ENCODE results near the gene PCNT.

PCNT gene

GRCh38 chr21:46404306-46404705 lies 80.3 kb downstream of the PCNT start:
- DNase-seq (ENCODE audit: low read depth in 3 of 3): no peak

- no peak for DNase-seq (ENCODE audit: low read depth in 3 of 3)
Observed at GRCh38 chr21:46406001-46406400, 82.0 kb downstream of the PCNT start.

DNA sequence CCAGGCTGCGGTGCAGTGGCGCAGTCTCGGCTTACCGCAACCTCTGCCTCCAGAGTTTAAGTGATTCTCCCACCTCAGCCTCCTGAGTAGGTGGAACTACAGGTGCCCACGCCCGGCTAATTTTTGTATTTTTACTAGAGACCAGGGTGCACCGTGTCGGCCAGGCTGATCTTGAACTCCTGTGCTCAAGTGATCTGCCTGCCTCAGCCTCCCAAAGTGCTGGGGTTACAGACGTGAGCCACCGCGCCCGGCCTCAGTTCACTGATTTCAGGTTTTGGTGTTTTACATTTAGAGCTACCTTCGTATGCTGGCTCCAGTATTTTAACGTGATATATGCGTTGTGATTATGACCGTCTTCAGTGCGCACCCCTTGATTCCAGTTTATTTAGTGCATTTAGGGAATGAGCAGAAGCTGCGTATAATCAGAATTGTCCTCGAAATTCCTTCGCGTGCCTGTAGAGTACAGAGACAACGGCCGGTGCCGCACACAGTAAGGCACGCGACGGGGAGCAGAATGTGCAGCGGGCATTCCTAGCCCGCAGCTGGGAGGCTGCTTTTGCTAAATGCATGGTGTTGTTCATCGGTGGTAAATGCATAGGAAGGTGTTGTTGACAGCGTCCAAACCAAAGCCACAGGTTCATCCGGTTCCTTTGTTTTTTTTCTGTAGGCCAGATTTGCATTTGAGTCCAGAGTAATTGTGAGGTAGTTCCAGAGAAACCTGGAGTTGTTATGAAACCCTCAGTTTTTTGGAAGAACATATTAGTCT lies 85.9 kb downstream of the PCNT start:
- no peak for DNase-seq (ENCODE audit: low read depth in 3 of 3)

GRCh38 chr21:46410516-46410915 lies 86.6 kb downstream of the PCNT start:
- no peak for DNase-seq (ENCODE audit: low read depth in 3 of 3)

DNA sequence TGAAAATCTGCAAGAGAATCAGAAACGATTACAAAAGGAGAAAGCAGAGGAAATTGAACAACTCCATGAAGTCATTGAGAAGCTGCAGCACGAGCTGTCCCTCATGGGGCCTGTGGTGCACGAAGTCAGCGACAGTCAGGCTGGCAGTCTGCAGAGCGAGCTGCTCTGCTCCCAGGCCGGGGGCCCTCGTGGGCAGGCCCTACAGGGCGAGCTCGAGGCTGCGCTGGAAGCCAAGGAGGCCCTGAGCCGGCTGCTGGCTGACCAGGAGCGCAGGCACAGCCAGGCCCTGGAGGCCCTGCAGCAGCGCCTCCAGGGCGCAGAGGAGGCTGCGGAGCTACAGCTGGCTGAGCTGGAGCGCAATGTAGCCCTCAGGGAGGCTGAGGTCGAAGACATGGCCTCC lies 87.3 kb downstream of the PCNT start:
- DNase-seq (ENCODE audit: low read depth in 3 of 3): no peak

DNA sequence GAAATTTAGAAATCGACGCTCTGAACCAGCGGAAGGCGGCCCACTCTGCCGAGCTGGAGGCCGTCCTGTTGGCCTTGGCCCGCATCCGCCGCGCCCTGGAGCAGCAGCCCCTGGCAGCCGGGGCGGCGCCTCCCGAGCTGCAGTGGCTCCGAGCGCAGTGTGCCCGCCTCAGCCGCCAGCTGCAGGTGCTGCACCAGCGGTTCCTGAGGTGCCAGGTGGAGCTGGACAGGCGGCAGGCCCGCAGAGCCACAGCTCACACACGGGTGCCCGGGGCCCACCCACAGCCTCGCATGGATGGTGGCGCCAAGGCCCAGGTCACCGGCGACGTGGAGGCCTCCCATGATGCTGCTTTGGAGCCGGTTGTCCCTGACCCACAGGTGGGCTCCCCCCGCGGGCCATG lies 87.7 kb downstream of the PCNT start:
- no peak for DNase-seq (ENCODE audit: low read depth in 3 of 3)

- no peak for DNase-seq (ENCODE audit: low read depth in 3 of 3)
Observed at GRCh38 chr21:46412521-46413364, 88.8 kb downstream of the PCNT start.

- DNase-seq (ENCODE audit: low read depth in 3 of 3): no peak
Observed at GRCh38 chr21:46413365-46413696, 89.4 kb downstream of the PCNT start.

DNA sequence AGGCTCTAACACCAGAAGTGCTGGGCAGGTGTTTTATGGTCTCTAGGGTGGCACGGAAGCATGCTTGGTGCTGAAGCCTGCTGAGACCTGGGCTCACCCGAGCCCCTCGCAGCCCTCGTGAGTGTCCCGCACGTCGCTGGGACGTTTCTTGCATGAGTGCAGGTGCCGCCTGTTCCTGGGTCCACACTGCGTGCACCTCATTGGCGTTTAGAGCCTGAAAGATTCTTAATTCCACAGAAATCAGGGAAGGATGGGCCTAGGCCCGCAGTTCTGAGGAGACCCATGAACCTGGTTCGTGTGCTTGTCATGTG lies 91.0 kb downstream of the PCNT start:
- DNase-seq (ENCODE audit: low read depth in 3 of 3): no peak

GRCh38 chr21:46416551-46416950 lies 92.6 kb downstream of the PCNT start:
- DNase-seq (ENCODE audit: low read depth in 3 of 3): no peak

- DNase-seq (ENCODE audit: low read depth in 3 of 3): no peak
Observed at GRCh38 chr21:46418265-46418946, 94.5 kb downstream of the PCNT start.

- no peak for DNase-seq (ENCODE audit: low read depth in 3 of 3)
Observed at GRCh38 chr21:46420241-46421190, 96.6 kb downstream of the PCNT start.

DNA sequence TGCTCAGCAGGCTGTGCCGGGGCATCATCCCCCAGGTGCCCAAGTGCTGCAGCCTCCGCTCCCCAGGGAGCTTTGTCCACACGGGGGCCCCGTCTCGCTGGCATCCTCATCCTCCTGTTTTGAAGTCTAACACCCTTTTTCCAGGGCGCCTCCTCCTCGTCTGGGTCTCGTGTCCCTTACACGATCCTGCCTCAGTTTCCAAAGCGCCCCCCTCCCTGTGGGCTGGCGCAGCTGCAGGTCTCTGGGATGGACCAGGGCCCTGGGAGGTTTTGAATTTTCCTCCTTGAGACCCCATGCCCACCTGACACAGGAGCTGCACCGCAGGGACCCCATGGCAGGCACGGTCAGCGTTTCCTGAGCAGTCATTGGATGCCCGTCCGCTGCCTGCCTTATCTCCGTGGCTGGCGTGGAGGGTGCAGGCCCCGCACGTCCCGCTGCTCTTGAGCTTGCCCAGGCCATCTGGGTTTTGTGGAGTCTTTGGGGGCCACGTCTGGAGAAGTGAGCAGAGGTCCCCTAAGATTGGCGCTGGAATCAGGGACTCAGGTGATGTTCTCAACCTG lies 97.3 kb downstream of the PCNT start:
- DNase-seq (ENCODE audit: low read depth in 3 of 3): no peak

- no peak for DNase-seq (ENCODE audit: low read depth in 3 of 3)
Observed at GRCh38 chr21:46421756-46422555, 98.0 kb downstream of the PCNT start.

DNA sequence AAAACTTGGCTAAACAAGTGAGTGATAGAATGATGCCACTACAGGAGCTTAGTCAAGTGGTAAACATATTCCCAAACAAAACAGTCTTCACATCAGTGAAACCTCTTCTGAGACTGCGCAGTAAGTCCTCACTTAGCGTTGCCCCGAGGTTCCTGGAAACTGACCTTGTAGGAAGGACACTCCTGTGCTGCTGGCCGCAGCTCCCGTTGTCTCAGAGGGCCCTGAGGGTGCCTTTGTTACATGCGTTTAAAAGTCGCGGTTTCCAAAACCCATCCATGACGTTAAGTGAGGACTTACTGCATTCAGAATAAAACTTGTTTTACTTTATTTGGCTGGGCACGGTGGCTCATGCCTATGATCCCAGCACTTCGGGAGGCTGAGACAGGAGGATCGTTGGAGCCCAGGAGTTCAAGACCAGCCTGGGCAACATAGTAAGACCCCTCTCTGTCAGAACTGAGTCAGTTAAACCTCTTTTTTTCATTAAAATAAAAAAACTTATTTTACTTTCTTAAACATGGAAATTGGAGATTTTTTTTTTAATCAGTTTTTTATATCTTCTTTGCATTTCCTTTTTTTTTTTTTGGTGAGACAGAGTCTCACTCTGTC lies 98.8 kb downstream of the PCNT start:
- DNase-seq (ENCODE audit: low read depth in 3 of 3): no peak

DNA sequence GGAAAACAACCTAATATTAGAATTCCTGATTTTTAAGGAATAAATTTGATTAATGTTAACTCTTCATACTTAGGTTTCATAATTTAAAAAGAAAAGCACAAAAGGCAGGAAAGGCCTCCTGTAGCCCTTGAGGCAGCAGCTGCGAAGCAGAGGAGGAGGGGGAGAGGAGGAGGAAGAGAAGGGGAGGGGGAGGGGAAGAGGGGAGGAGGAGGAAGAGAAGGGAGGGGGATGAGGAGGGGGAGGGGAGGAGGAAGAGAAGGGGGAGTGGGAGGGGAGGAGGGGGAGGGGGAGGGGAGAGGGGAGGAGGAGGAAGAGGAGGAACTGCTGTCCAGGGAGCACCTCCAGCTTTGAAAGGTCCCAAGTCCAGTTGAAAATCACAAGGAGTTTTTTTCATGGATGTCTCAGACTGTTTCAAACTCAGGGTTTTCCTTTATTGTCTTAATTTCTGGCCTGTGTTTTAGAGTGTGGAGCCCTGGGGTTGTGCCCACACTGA lies 99.6 kb downstream of the PCNT start:
- no peak for DNase-seq (ENCODE audit: low read depth in 3 of 3)

DNA sequence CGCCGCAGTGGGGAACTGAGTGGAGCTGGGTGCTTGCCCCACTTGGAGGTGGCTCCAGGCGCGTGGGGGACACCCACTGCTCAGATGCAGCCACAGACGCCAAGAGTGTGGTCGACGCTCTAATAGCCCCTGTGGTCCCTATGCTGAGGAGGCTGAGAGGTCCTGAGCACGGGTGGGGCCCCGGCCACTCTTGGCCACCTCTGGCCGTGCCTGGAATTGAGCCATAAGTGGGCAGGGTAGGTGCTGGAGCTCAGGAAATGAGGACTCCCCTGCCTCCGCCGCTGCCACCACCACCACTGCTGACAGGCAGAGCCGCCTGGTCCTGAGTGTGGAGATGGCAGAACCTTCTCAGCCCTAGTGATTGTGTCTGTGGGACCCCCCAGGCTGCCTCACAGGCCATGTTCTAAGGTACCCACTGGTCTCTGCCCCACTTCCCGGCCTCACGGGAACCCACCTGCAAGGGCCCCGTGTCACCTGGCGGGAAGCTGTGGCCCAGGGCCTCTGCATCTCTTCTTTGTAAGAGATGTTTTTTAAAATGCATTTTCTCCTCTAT lies 100.2 kb downstream of the PCNT start:
- DNase-seq (ENCODE audit: low read depth in 3 of 3): no peak

GRCh38 chr21:46424621-46425020 lies 100.7 kb downstream of the PCNT start:
- no peak for DNase-seq (ENCODE audit: low read depth in 3 of 3)

DNA sequence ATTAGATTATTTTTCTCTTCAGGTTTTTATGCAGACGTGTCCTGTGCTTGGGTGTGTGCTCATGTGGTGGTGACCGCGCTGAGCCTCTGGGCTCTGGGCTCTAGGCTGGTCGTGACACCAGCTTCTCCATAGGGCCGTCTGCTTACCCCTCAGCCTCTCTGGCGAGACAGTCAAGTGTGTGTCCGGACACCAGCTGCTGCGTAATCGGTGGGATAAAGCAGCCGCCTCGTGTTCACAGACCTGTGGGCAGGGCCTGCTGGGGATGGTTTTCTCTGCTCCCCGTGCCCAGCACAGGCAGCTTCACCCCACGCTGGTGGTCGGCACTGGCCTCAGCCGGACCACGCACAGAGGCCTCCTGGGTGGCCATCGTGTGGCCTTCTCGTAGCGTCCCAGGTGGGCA lies 101.1 kb downstream of the PCNT start:
- DNase-seq (ENCODE audit: low read depth in 3 of 3): no peak

- DNase-seq (ENCODE audit: low read depth in 3 of 3): no peak
Observed at GRCh38 chr21:46425571-46425970, 101.6 kb downstream of the PCNT start.
